DMS114 treated with DMSO at 0.1 percent for 48 hours (cell line): ENCODE measurements around the gene NTMT1.

ENCODE experiments used
- DNase-seq: peaks from one replicate; lab custom pipeline; 2025; ENCODE audit not compliant: unreplicated experiment; lab: John Stamatoyannopoulos, UW

Gene NTMT1

DNA sequence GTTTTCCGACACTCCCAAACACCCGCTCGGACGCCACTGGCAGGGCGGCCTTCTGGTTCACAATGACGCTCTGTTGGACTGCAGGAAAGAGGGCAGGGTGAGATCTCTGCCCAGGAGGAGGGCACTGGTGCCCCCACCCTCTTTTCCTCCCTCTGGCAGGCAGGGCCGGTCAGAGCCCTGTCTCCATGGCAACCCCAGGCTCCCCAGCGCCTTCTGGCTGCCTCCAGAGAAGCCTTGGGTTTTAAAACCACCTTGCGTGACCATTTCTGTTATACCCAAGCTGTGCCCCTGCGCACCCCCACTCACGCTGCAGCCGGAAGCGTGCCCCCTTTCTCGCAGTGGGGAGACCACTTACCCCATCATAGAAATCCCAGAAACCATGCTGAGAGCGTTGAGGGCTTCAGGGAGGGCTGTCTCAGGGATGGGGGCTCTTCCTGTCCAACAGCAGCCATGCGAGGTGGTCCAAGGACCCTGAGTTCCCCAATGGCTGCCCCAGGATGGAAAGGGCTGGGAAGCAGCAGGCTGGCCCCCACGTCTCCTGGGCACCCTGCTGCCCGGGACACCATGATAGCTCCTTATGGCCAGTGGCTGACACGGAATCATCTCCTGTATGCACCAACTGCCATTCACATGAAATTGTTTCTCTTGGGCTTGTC lies 12.3 kb upstream of the NTMT1 start:
- DNase-seq, result no peak

GRCh38 chr9:129614932-129615331 lies 11.0 kb upstream of the NTMT1 start:
- DNase-seq, result no peak

DNA sequence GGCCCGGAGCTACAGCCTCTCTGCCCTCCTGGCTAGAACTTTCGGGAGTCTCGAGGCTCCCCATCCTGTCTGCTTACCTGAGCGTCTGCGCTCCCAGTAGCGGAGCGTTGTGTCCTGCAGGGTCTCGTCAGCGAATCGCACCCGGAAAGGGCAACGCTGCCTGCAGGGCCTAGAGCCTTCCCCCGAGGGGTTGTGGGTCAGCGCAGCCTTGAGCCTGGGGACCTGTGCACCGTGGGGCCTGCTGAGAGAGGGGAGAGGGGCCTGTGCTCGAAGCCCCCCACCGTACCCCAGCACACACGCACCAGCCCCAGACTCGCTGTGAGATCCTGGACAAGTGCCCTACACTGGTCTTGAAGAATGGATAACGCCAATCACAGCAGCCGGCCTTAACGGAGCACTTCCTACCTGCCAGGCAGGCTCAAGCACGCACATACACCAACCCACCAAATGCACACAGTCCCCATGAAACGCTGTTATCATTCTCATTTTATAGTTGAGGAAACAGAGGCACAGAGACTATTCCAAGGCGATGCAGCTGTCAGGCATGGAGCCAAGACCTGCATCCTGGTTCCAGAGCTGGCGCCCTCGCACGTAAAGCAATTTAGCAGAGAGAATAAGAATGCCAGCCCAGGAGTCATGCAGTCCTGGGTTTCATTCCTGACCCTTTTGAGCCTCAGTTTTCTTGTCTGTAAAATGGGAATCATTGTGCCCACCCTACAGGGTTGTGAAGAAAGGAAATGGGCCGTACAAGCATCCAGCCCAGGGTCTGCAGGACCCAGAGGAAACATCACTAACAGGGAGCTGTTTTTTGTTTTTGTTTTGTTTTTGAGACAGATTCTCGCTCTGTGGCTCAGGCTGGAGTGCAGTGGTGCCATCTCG lies 10.3 kb upstream of the NTMT1 start:
- DNase-seq, result no peak

DNA sequence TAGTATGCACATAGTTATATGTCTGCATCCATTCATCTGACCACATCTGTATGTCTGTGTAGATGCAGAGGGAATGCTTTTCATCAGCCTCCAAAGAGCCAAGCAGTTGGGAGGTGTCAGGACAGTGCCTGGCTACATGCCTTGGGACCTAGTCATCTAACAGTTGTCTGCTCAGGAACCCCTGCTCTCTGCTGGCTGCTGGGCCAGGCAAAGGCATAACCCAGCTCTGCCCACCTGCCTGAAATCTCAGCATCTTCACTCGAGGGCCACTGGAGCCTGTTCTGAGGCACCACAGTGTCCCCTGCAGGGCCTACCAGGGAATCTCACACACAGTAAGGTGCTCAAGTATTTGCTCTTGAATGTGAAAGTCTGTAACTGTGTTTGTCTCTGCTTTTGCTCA lies 8.8 kb upstream of the NTMT1 start:
- peak; percentile 9 for DNase-seq

DNA sequence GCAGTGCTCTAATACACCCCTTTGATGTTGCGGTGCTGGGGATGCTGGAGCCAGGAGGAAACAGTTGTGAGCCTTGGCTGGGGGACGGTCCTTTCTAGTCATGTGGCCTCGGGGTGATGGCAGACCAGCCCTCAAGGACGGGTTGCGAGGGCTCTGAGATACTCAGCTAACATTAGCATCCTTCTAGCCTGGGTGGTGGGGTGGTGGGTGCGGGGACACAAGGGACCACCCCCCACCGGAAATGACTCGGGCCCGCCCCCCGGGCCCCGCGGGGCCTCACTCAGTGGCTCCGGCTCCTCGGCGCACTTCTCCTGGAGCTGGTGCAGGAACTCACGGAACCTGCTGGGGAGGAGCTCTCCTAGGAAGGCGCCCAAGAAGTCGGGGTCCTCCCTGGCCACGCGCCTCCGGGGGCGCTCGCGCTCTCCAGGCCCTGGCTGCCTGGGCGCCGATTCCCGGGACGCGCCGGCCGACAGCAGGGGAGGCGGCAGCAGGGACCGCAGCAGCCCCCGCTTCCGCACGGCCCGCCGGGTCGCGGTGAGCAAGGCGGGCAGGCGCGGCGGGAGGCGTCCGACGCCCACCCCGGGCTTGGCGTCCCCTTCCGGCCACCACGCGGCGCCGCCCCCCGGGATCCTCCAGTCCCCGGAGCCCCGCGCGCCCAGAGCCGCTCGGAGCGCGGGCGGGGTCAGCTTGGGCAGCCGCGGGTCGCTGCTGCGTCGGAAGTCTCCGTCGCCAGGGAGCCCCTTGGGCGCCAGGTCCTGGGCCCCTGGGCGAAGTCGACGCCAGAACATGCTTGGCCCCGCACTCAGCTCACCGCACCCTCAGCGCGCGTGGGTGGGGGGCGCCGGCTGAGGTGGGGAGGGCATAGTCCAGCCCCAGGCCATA lies 5.9 kb upstream of the NTMT1 start:
- DNase-seq, result peak; percentile 10

DNA sequence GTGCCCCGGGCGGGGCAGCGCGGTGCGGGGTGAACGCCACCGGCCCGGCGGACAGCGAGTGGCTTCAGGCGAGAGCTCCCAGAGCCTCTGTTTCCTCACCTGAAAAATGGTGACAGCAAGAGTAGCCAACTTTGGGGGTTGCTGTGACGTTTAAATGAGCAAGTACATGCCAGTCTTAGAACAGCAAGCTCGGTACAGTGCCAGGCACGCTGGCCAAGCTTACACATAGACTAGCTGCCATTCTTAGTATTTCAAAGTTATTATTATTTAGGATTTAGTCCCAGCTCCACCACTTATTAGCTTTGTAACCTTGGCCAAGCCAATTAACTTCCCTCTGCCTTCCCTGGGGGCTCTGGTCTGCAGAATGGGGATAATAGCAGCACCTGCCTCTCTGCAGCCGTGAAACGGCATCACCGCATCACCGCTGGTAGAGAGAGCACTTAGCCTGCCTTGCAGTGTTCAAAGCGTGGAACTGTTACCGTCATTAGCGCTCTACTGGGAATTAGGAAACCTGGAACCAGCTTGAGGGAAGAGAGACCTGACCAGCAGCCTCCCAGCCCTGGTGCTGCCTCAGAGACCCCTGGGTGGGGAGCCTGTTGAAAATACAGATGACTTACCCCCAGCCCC lies 5.2 kb upstream of the NTMT1 start, which contains the start of gene C9orf50:
Gene C9orf50, minus strand, starts transcription at position 433 of the 627 bp plus-strand sequence. CDS start 527 bp downstream, outside the sequence.
- DNase-seq, result no peak

DNA sequence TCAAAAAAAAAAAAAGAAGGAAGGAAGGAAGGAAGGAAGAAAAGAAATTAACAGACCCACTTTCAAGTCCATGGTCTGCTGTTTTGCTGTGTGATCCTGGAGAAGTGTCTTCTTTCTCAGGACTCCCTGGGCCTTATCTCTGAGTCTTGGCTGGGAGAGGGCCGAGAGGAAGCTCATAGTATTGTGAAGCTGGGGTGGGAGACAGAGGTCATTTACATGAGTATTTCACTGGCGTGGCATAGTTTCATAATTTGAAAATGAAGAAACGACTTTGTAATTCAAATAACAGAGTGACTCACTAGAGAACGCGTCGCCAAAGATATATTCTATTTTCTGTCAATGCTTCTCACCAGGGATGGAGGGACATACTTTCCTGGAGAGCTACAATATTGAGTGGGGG lies 2.6 kb upstream of the NTMT1 start:
- DNase-seq, result no peak

- peak; percentile 42 for DNase-seq
Observed at GRCh38 chr9:129624168-129624759, 1.7 kb upstream of the NTMT1 start.

DNA sequence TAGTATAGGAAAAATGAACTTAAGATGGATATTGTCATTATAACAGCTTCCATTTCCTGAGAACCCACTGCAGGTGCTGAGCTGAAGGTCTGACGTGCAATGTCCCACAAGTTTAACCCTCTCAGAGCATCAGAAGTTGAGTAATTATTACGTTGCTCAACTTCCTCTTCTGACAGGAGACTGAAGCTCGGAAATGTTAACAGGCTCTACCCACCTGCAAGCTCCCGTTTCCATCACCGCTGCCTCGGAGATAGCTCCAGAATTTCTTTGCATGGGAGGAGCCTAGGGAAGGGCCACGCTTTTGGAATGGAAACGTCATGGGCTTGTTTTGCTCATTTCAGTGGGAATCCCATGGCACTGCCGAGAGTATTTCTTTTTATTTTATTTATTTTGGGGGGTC lies 1.0 kb upstream of the NTMT1 start:
- peak; percentile 5 for DNase-seq

- no peak for DNase-seq
Observed at GRCh38 chr9:129626625-129627284, 792 bp downstream of the NTMT1 start.

- no peak for DNase-seq
Observed at GRCh38 chr9:129627556-129628440, 1.8 kb downstream of the NTMT1 start.

GRCh38 chr9:129628709-129629108 lies 2.7 kb downstream of the NTMT1 start:
- DNase-seq, result no peak

GRCh38 chr9:129629251-129629820 lies 3.4 kb downstream of the NTMT1 start:
- no peak for DNase-seq

GRCh38 chr9:129630967-129631673 lies 5.2 kb downstream of the NTMT1 start:
- DNase-seq, result no peak

DNA sequence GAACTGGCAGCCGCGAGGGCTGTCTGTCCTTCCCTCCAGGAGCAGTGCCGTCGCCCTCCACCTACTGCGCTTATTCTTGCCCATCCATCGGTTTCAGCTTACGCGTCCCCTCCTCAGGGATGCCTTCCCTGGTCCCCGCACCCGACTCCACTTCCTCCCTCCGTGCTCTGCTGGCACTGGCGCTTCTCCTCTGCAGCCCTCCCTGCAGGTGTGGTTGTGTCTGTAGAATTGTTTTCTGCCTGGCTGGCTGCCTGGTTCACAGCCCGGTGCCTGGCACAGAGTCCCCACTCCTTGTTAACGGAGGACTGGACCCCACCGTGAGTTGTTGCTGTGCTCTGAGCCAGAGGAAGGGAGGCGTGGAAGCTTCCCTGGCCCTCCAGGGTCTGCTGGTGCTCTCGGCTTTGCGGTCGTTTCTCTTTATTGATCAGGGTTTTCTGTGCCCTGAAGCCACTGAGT lies 5.7 kb downstream of the NTMT1 start:
- no peak for DNase-seq

DNA sequence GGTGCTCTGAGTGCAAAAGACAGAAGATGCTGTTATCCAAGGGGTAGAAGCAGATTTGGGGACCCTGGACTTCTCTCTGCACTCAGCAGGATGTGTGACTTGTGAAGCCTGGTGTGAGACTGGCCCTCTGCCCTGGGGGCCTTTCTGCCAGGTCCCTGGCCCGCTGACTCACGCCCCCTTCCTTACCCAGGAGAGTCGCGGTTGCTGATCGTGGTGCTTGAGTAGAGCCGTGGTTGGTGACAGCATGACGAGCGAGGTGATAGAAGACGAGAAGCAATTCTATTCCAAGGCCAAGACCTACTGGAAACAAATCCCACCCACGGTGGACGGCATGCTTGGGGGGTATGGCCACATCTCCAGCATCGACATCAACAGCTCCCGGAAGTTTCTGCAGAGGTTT lies 6.5 kb downstream of the NTMT1 start:
- no peak for DNase-seq

- no peak for DNase-seq
Observed at GRCh38 chr9:129633207-129633606, 7.2 kb downstream of the NTMT1 start.

- no peak for DNase-seq
Observed at GRCh38 chr9:129633848-129634247, 7.9 kb downstream of the NTMT1 start.
